22Rv1 (cell line): Measurements from ENCODE around the gene ARHGAP26.

Experiments
- H3K27ac ChIP-seq: fragments of 450-650 bp; 2 replicates; pipeline ENCODE4 v1.5.1; 2017
- ZFX ChIP-seq: fragments of 450-650 bp; IDR thresholded peaks from 2 replicates; pipeline ENCODE4 v1.6.1; 2017; ENCODE audit warnings: antibody characterized with exemption, borderline replicate concordance
- TF ChIP-seq, protein P1 (sequence below): fragments of 450-650 bp; IDR thresholded peaks from 2 replicates; pipeline ENCODE4 v1.5.1; 2017; ENCODE audit warnings: mild to moderate bottlenecking

The ARHGAP26 gene

GRCh38 chr5:142816531-142817430 lies 46.6 kb downstream of the ARHGAP26 start:
- H3K27ac ChIP-seq = no peak overlapping the region
- no peak for TF ChIP-seq ZFX
- TF ChIP-seq, protein P1, sequence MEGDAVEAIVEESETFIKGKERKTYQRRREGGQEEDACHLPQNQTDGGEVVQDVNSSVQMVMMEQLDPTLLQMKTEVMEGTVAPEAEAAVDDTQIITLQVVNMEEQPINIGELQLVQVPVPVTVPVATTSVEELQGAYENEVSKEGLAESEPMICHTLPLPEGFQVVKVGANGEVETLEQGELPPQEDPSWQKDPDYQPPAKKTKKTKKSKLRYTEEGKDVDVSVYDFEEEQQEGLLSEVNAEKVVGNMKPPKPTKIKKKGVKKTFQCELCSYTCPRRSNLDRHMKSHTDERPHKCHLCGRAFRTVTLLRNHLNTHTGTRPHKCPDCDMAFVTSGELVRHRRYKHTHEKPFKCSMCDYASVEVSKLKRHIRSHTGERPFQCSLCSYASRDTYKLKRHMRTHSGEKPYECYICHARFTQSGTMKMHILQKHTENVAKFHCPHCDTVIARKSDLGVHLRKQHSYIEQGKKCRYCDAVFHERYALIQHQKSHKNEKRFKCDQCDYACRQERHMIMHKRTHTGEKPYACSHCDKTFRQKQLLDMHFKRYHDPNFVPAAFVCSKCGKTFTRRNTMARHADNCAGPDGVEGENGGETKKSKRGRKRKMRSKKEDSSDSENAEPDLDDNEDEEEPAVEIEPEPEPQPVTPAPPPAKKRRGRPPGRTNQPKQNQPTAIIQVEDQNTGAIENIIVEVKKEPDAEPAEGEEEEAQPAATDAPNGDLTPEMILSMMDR = no peak

DNA sequence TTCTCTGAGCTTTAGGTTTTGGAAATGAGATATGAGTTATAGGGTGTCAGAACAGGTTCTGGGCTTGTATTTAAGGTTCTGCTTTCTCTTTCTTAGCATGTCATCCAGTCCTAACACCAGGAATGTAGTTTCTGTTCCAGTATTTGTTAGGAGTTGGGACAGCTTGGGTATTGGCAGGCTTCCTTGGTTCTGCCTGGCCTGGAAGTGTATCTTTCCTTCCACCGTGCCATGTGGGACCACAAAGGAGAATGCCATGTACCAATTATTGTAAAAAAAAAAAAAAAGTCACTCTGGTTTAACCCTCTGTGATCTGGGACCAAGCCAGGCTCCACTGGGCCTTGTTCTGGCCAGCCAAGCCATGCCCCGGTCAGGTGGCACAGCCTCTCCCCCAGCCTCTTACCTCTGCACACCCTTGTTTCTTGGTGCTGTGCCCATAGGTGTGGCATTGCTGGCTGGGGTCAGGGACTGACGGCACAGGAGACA lies 47.8 kb downstream of the ARHGAP26 start:
- no peak overlapping the region for H3K27ac ChIP-seq
- no peak for TF ChIP-seq ZFX
- TF ChIP-seq, protein P1 = no peak

- no peak for TF ChIP-seq ZFX
- TF ChIP-seq, protein P1 = no peak
- no peak overlapping the region for H3K27ac ChIP-seq
Observed at GRCh38 chr5:142819292-142819691, 49.1 kb downstream of the ARHGAP26 start.

DNA sequence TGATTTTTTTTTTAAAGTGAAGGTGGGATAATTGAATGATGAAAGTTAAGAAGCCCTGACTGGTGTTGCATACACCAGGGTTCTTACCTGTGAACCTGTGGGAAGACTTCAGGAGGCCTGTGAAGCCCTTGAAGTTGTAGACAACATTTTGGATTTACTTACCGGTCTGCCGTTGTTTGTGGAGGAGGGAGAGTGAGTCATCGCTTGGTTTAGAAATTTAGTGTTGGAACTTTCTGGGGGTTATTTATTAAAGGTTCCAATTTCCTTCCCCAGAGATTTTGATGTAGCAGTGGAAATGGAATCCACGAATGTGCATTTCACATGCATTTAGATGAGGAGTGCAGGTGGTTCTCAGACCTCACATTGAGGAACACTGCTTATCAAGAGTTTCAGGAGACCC lies 49.6 kb downstream of the ARHGAP26 start:
- TF ChIP-seq, protein P1 = no peak
- TF ChIP-seq ZFX = no peak
- H3K27ac ChIP-seq = no peak overlapping the region

DNA sequence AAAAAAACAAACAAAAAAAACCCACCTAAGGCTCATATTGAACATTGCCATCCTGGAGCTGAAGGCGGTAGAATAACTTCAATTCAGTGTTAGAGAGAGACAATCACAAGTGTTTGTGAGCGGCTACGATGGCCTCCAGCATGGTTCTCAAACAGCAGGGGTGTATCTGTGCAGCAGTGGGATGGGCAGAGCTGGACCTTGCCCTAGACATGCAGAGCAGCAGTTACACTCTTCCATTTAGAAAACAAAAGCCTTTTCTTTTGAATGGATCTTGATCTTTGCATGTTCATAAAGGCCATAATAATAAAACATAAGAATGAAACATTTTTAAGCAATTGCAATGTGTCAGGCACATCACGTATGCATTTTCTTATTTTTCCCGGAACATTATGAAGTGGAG lies 50.3 kb downstream of the ARHGAP26 start:
- no peak for TF ChIP-seq ZFX
- TF ChIP-seq, protein P1 = no peak
- no peak overlapping the region for H3K27ac ChIP-seq

- H3K27ac ChIP-seq = no peak overlapping the region
- TF ChIP-seq, protein P1 = no peak
- no peak for TF ChIP-seq ZFX
Observed at GRCh38 chr5:142821034-142821732, 51.0 kb downstream of the ARHGAP26 start.
